HG03066 (cell line): ENCODE data around the gene ITGA2.
"Not testable (repeated sequence)": the region's sequence is repeated elsewhere in the genome, so short reads cannot be mapped to it uniquely, and the experiment has no call there.

Source experiments
- ATAC-seq: cut with Tn5 transposase; IDR thresholded peaks from one replicate; pipeline ENCODE4 v1.9.1; 2021; ENCODE audit warnings: low read depth; ENCODE audit not compliant: unreplicated experiment

ITGA2 gene

GRCh38 chr5:53092242-53092641, 103.1 kb downstream of the ITGA2 start:
- no peak for ATAC-seq

DNA sequence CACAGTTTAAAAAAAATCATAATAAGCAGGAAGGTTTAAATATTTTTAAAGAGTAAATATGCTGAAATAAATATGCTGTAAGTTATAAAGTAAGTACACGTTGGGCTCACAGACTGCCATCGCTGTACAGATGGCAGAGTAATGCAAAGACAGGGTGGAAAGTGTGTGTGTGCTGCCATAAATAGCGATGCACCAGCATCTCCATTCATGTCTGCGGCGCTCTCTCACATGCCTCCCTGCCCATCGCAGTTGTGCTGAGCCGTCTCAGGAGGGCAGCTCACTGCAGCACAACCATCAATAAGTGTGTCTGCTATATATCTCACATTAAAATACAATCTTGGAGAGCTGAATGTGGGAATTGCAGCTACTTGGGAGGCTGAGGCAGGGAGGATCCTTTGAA, 106.1 kb downstream of the ITGA2 start:
- no peak for ATAC-seq

DNA sequence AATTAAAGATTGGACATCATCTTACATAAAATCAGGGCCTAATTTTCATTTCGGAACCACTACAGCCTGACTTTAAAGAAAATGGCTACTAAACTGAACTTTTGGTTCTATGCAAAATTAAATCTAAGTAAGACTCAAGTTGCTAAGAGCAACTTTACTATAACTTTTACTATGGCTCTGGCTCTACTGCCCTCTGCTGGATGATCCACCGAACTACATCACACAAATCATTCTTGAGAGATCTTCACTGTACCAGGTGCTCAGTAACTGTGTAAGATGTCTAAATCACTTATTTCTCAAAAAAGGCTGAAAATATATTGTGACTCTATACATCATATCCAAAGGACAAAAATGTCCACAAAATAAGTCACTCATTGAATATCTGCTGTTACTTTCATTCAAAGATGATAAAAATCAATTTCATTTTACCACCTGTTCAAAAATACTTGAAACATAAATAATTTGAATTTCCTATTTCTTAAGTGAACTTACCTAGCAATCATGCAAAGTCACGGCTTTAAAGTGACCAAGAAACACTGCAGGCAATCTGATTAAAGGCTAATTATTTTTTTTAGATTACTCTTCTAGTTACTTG, 106.9 kb downstream of the ITGA2 start:
- ATAC-seq, result no peak

DNA sequence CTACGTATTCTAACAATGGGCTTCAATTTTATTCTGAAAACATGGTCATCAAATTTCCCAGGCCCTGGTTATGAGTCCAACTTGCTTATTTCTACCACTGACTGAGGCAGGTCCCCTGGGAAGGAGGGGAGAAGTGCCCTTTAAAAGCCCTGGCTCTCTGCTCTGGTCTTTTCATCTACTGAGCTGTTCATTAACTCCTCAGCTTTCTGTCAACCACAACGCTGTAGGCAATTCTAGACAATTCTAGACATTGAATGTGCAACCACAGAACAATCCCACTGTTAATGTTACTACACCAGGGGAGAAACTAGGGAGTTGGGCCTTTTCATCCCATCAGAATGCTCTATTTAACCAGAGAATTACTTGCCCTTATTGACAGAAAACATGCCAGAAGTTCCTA, 110.4 kb downstream of the ITGA2 start:
- no peak for ATAC-seq

- ATAC-seq, result no peak
These were observed 111.5 kb downstream of the ITGA2 start for GRCh38 chr5:53100606-53101005.

DNA sequence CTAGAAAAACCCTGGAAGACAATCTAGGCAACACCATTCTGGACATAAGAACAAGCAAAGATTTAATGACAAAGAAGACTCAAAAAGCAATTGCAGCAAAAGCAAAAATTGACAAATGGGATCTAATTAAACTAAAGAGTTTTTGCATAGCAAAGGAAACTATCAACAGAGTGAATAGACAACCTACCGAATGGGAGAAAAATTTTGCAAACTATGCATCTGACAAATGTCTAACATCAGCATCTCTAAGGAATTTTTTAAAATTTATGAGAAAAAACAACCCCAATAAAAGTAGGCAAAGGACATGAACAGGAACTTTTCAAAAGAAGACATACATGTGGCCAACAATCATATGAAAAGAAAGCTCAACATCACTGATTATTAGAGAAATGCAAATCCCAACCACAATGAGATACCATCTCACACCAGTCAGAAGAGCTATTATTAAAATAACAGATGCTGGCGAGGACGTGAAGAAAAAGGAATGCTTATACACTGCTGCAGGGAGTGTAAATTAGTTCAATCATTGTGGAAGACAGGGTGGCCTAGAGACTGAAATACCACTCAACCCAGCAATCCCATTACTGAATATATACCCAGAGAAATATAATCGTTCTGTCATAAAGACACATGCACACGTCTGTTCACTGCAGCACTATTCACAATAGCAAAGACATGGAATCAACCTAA, 116.6 kb downstream of the ITGA2 start:
- no peak for ATAC-seq

DNA sequence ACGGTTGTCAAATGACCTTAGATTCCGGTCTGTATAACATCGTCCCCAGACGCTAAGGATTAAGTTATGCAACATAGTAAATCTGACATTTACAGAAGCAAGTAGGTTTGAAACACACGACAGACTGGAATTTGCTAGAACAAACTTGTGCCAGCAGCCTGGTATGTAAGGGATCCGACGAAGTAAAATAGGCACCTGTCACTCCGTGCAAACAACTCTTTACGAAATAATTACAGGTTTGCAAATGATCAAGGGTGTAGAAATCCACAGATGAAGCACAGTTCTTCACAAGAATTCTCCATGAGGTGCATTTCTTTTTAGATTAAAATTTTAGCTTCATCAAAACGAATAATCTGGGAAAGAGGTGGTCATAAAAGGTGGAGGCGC, 119.9 kb downstream of the ITGA2 start:
- peak; percentile 8 for ATAC-seq

DNA sequence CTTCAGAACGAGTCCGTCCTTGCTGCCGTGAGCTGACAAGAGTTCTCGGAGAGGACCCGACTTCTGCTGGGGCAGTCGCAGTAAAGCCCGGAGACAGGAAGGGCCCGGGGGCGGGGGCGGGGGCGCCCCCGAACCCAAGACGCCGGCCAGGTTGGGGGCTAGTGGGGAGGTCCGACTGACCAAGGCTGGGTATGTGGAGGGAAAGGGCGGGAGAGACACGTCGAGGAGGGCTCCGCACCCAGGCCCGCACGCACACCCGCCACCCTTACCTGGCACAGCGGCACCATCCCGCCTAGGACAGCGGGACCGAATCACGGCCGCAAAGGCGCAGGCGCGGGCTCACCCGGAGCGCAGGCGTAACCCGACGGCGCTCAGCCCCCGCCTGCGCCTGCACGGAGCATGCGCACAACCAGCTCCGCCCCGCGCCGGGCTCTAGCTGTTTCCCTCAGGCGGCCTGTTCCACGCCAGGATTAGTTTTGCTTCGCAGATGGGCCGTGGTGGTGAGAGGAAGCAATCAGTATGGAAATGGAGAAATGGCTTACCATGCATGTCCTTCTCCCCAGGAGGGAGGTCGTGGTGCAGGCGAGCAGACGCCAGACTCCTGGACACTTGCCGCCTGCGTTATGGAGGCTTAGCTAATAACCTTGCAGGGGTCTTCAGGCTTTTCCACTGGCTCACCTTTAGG, 120.4 kb downstream of the ITGA2 start, which contains the start of gene MOCS2:
Gene MOCS2 (minus strand): TSS at position 315 of the 685 bp plus-strand sequence. CDS start 2,583 bp downstream, outside the sequence.
- peak; percentile 92 for ATAC-seq

GRCh38 chr5:53110156-53110555, 121.0 kb downstream of the ITGA2 start:
- peak; percentile 7 for ATAC-seq

DNA sequence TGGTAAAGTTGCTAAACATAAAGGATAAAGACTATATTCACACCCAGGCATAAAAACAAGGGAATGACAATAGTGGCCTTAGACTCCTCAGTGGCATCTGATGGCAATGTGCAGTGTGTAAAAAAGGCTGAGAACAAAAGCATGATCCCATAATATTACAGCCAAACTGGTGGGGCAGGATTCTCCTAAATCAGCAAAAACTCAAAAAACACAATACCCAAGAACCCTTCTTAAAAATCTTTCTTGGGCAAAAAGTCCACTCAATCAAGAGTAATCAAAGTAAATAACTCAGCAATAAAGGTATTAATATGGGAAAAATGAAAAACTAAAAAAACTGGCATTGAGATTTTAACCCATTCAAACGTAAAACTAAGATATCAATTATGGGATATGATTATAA, 122.0 kb downstream of the ITGA2 start:
- no peak for ATAC-seq

DNA sequence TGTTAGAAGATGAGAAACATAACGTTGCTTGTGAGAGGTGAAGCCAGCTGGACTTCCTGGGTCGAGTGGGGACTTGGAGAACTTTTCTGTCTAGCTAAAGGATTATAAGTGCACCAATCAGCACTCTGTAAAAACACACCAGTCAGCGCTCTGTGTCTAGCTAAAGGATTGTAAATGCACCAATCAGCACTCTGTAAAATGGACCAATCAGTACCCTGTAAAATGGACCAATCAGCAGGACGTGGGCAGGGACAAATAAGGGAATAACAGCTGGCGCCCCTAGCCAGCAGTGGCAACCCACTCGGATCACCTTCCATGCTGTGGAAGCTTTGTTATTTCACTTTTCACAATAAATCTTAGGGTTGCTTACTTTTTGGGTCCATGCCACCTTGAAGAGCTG, 123.2 kb downstream of the ITGA2 start:
- not testable (repeated sequence) for ATAC-seq

GRCh38 chr5:53112909-53113308, 123.8 kb downstream of the ITGA2 start:
- ATAC-seq, result no peak

GRCh38 chr5:53113947-53114346, 124.8 kb downstream of the ITGA2 start:
- no peak for ATAC-seq

DNA sequence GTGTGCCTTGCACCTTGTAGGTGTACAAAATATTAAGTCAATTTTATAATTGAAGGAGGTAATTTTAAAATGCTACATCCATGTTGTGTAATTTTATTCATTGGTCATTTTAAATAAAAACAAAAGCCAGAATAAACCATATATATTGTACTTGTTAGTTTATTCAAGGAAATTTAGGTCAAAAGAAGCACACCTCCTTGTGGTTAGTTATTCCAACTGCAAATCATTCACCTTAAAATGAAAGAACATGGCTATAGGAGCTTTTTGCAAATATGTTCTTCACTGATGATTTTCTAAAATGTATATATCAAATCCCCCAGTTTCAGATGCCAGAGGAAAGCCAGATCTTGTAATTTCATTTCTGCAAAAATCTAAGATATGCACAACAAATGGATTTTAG, 125.8 kb downstream of the ITGA2 start:
- no peak for ATAC-seq

- ATAC-seq, result no peak
These were observed 127.4 kb downstream of the ITGA2 start for GRCh38 chr5:53116597-53116996.

DNA sequence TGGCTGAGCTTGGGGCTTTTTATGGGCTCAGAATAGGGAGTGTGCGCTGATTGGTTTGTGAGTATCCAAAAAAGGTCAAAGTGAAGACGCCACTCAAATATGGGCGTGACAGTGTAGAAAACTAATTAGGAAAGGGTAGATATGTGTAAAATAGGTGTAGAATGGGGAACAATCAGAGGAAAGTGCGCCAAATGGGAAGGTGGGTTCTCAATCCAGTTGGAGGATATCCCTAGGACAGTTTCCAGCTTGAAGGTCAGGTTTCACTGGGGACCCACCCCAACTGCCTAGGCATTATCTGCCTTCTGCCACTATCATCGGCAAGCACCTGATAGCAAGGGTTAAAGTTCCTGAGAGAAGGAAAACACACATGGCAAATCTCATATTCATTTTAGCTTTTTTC, 129.7 kb downstream of the ITGA2 start:
- no peak for ATAC-seq

DNA sequence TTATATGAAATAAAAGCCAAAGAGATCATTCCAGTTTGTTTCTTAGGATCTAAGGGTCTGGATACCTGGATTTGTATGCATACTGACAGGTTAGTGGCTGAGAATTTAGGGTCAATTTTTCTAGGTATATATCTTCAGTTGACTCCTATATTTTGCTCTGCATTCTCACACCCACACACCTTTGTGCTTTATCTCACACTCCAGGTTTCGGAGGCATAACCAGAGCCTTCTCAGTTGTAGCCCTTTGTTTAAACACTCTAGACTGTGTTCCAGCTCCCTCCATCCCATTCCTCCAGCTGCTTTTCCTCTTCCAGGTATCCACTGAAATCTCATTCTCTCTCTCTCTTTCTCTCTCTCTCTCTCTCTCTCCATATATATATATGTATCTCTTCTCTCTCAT, 131.0 kb downstream of the ITGA2 start:
- no peak for ATAC-seq

- ATAC-seq, result no peak
These were observed 134.6 kb downstream of the ITGA2 start for GRCh38 chr5:53123702-53124101.

GRCh38 chr5:53126521-53126920, 137.4 kb downstream of the ITGA2 start:
- no peak for ATAC-seq

DNA sequence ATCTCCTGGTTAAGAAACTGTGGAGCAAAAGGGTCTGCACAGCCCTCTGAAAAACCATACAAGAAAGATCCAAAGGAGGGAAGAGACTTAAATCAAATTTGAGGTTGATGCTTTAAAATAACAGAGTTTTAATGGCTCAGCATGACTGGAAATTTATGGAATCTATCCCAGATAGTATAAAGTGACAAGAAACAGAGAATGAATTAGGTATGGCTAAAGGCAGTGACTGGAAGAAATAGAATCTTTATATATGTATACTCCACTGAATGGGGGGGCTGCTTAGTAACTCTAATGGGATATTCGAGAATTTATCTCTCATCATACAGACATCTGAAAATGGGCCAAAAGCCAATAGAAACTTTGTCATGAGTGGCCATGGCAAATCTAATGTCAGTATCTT, 138.0 kb downstream of the ITGA2 start:
- ATAC-seq, result no peak

GRCh38 chr5:53128481-53128880, 139.3 kb downstream of the ITGA2 start:
- ATAC-seq, result no peak

GRCh38 chr5:53130266-53130665, 141.1 kb downstream of the ITGA2 start:
- no peak for ATAC-seq
